ENCODE results near the gene GMPR2. TPM values are rescaled to one million over a fixed set of nuclear protein-coding genes. Genes with fewer than 3 reads are reported as not detected.

GMPR2 gene
- total and polyA plus RNA-seq, 2 of the 13 experiments (the other 11 are each of a cell fraction or from before 2014, with no cell fraction given): 210 to 273 TPM

DNA sequence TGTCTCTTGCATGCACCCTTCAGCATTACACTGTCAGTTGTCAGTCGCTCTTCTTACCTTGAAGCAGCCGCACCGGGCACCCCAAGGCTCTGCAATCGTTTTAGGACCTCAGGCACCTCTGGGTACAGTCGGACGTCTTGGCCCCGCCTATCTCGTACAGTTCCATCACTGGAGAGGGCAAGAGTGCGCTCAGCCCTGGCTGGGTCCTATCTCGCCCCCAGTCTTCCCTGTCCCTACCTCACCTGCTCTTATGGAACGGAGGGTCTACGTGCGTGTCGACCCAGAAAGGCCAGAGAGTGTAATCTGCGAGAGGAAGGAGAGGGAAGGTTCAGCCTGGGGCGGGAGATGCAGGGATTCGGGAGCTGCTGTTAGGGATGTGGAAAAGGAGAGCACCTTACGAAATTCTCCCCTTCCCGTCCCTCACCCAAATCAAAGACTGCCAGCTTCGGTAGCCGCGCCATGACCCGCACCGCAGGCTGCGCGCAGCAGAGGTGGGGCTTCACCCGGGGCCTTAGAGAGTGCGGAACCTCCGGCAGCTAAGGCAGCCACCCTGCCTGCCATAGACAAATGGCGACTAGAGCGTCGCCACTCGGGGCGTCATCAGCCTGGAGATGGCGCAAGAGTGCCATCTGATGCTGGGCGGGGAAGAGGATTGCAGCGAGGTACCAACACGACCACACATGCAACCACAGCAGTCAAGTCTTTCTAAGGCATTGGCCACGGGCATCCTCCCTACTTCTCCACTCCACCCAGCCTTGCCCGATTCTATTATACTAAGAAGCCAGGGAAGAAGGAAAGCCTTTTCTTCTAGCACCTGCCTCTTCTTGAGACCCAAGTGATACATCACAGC lies 17.0 kb upstream of the GMPR2 start, which contains the start of gene MDP1 (continued):
- TF ChIP-seq PHF5A (CRISPR knock-in tag; IDR thresholded peaks at IDR 0.05; ENCODE audit: low read depth, unreplicated experiment) (peak; percentile 100), DPF2 (CRISPR knock-in tag; IDR thresholded peaks at IDR 0.05; ENCODE audit: borderline replicate concordance, low read depth) (no peak), MEIS1 (CRISPR knock-in tag; IDR thresholded peaks at IDR 0.05; ENCODE audit: borderline replicate concordance) (peak; percentile 100), ZNF616 (CRISPR knock-in tag; IDR thresholded peaks at IDR 0.05; ENCODE audit: low read depth) (peak; percentile 95), REPIN1 (CRISPR knock-in tag; IDR thresholded peaks at IDR 0.05; ENCODE audit: borderline replicate concordance, low read depth) (peak; percentile 100), PRPF4 (IDR thresholded peaks at IDR 0.05; ENCODE audit: low read depth, low read length, poor library complexity, severe bottlenecking) (peak; percentile 23), MED8 (CRISPR knock-in tag; IDR thresholded peaks at IDR 0.05; ENCODE audit: insufficient replicate concordance) (peak; percentile 94), GTF3A (CRISPR knock-in tag; conservative IDR thresholded peaks at IDR 0.05) (peak; percentile 92; the same call in 1 of the 2 replicates), ARNT2 (CRISPR knock-in tag; IDR thresholded peaks at IDR 0.05; ENCODE audit: low read depth) (peak; percentile 99), TEAD2 (CRISPR knock-in tag; IDR thresholded peaks at IDR 0.05) (no peak), ZBTB42 (CRISPR knock-in tag; IDR thresholded peaks at IDR 0.05) (no peak; the same call in 1 of the 2 replicates)
- TF ChIP-seq, protein P1, sequence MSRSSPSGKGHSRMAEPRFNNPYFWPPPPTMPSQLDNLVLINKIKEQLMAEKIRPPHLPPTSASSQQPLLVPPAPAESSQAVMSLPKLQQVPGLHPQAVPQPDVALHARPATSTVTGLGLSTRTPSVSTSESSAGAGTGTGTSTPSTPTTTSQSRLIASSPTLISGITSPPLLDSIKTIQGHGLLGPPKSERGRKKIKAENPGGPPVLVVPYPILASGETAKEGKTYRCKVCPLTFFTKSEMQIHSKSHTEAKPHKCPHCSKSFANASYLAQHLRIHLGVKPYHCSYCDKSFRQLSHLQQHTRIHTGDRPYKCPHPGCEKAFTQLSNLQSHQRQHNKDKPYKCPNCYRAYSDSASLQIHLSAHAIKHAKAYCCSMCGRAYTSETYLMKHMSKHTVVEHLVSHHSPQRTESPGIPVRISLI (CRISPR knock-in tag; IDR thresholded peaks at IDR 0.05; ENCODE audit: borderline replicate concordance): peak; percentile 67
- TF ChIP-seq, protein P2, sequence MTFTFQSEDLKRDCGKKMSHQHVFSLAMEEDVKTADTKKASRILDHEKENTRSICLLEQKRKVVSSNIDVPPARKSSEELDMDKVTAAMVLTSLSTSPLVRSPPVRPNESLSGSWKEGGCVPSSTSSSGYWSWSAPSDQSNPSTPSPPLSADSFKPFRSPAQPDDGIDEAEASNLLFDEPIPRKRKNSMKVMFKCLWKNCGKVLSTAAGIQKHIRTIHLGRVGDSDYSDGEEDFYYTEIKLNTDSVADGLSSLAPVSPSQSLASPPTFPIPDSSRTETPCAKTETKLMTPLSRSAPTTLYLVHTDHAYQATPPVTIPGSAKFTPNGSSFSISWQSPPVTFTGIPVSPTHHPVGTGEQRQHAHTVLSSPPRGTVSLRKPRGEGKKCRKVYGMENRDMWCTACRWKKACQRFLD (CRISPR knock-in tag; IDR thresholded peaks at IDR 0.05; ENCODE audit: borderline replicate concordance): peak; percentile 99; the same call in 1 of the 2 replicates
- TF ChIP-seq, protein P3, sequence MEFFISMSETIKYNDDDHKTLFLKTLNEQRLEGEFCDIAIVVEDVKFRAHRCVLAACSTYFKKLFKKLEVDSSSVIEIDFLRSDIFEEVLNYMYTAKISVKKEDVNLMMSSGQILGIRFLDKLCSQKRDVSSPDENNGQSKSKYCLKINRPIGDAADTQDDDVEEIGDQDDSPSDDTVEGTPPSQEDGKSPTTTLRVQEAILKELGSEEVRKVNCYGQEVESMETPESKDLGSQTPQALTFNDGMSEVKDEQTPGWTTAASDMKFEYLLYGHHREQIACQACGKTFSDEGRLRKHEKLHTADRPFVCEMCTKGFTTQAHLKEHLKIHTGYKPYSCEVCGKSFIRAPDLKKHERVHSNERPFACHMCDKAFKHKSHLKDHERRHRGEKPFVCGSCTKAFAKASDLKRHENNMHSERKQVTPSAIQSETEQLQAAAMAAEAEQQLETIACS (CRISPR knock-in tag; IDR thresholded peaks at IDR 0.05): no peak
- TF ChIP-seq, protein P4, sequence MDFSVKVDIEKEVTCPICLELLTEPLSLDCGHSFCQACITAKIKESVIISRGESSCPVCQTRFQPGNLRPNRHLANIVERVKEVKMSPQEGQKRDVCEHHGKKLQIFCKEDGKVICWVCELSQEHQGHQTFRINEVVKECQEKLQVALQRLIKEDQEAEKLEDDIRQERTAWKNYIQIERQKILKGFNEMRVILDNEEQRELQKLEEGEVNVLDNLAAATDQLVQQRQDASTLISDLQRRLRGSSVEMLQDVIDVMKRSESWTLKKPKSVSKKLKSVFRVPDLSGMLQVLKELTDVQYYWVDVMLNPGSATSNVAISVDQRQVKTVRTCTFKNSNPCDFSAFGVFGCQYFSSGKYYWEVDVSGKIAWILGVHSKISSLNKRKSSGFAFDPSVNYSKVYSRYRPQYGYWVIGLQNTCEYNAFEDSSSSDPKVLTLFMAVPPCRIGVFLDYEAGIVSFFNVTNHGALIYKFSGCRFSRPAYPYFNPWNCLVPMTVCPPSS (IDR thresholded peaks at IDR 0.05): no peak
- TF ChIP-seq, protein P5, sequence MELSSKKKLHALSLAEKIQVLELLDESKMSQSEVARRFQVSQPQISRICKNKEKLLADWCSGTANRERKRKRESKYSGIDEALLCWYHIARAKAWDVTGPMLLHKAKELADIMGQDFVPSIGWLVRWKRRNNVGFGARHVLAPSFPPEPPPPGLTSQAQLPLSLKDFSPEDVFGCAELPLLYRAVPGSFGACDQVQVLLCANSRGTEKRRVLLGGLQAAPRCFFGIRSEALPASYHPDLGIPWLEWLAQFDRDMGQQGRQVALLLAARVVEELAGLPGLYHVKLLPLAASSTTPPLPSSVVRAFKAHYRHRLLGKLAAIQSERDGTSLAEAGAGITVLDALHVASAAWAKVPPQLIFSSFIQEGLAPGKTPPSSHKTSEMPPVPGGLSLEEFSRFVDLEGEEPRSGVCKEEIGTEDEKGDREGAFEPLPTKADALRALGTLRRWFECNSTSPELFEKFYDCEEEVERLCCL (CRISPR knock-in tag; IDR thresholded peaks at IDR 0.05; ENCODE audit: borderline replicate concordance): peak; percentile 96
- TF ChIP-seq, protein P6, sequence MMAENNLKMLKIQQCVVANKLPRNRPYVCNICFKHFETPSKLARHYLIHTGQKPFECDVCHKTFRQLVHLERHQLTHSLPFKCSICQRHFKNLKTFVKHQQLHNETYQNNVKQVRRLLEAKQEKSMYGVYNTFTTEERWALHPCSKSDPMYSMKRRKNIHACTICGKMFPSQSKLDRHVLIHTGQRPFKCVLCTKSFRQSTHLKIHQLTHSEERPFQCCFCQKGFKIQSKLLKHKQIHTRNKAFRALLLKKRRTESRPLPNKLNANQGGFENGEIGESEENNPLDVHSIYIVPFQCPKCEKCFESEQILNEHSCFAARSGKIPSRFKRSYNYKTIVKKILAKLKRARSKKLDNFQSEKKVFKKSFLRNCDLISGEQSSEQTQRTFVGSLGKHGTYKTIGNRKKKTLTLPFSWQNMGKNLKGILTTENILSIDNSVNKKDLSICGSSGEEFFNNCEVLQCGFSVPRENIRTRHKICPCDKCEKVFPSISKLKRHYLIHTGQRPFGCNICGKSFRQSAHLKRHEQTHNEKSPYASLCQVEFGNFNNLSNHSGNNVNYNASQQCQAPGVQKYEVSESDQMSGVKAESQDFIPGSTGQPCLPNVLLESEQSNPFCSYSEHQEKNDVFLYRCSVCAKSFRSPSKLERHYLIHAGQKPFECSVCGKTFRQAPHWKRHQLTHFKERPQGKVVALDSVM (CRISPR knock-in tag; IDR thresholded peaks at IDR 0.05): peak; percentile 82
